22Rv1 (cell line): ENCODE measurements around the gene TRAK1.

Source experiments
- ZFX ChIP-seq: fragments of 450-650 bp; IDR thresholded peaks from 2 replicates; pipeline ENCODE4 v1.6.1; 2017; ENCODE audit warnings: antibody characterized with exemption, borderline replicate concordance
- TF ChIP-seq, protein P1 (sequence below): fragments of 450-650 bp; IDR thresholded peaks from 2 replicates; pipeline ENCODE4 v1.5.1; 2017; ENCODE audit warnings: mild to moderate bottlenecking

DNA sequence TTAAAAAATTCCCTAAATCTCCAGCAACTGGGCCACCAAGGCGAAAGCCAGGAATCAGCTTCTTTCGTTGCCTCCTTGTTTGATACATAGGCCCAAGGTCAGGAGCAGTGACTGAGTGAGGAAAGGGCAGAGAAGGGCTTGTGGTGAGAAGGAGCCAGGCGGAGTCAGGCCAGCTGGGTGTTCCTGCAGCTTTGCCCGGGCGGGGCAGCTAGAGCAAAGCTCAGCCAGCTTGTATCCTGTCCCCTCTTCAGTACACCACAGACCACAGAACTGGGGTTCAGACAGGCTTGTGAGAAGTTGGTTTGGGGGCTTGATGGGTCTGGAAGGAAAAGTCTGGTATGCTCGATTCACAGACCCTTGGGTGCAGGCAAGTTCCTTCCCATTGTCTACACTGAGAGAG, 122.3 kb downstream of the TRAK1 start:
- TF ChIP-seq, protein P1, sequence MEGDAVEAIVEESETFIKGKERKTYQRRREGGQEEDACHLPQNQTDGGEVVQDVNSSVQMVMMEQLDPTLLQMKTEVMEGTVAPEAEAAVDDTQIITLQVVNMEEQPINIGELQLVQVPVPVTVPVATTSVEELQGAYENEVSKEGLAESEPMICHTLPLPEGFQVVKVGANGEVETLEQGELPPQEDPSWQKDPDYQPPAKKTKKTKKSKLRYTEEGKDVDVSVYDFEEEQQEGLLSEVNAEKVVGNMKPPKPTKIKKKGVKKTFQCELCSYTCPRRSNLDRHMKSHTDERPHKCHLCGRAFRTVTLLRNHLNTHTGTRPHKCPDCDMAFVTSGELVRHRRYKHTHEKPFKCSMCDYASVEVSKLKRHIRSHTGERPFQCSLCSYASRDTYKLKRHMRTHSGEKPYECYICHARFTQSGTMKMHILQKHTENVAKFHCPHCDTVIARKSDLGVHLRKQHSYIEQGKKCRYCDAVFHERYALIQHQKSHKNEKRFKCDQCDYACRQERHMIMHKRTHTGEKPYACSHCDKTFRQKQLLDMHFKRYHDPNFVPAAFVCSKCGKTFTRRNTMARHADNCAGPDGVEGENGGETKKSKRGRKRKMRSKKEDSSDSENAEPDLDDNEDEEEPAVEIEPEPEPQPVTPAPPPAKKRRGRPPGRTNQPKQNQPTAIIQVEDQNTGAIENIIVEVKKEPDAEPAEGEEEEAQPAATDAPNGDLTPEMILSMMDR = no peak
- TF ChIP-seq ZFX = no peak
